Measurements from ENCODE around the gene SLC27A4. TPM values are rescaled to one million over a fixed set of nuclear protein-coding genes. Genes with fewer than 3 reads are reported as not detected.

The SLC27A4 gene
- total RNA-seq, 2 experiments from 2014 or later = 10.5 to 11.2 TPM

DNA sequence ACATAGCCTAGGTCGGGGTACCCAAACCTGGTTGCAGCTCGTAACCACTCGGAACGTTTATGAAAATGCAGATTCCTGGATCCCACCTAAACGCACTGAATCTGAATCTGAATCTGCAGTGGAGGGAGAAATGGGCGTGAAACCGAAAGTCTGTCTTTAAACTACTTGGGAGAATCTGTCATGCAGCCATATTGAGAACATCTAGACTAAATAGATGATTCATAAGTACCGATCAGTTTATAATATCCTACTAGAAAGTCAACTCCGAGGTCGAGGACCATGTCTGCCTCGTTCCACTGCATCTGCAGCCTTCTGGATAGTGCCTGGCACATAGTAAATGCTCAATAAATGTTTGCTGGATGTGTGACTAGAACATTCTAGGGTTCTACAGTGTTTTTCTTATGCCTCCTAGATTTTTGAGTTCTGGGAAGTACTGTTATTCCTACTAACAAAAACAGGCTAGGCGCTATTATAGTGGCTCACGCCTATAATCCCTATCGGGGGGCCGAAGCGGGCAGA, 17.1 kb upstream of the SLC27A4 start:
- no peaks in the 10 kb centered on the region for H3K27me3 Mint-ChIP-seq
- intact Hi-C loops (cut with micrococcal nuclease) = no loop called here
- TF ChIP-seq, protein P1, sequence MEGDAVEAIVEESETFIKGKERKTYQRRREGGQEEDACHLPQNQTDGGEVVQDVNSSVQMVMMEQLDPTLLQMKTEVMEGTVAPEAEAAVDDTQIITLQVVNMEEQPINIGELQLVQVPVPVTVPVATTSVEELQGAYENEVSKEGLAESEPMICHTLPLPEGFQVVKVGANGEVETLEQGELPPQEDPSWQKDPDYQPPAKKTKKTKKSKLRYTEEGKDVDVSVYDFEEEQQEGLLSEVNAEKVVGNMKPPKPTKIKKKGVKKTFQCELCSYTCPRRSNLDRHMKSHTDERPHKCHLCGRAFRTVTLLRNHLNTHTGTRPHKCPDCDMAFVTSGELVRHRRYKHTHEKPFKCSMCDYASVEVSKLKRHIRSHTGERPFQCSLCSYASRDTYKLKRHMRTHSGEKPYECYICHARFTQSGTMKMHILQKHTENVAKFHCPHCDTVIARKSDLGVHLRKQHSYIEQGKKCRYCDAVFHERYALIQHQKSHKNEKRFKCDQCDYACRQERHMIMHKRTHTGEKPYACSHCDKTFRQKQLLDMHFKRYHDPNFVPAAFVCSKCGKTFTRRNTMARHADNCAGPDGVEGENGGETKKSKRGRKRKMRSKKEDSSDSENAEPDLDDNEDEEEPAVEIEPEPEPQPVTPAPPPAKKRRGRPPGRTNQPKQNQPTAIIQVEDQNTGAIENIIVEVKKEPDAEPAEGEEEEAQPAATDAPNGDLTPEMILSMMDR (IDR thresholded peaks at IDR 0.05) = no peak
- peaks cover 9% of the 10 kb centered on the region for H3K36me3 Mint-ChIP-seq (ENCODE audit: low read depth)
- no peaks in the 10 kb centered on the region for H3K9me3 Mint-ChIP-seq
- peak overlapping the region; percentile 97 for H3K27ac Mint-ChIP-seq
- peak overlapping the region; percentile 99 for H3K4me3 Mint-ChIP-seq
- ATAC-seq (peak; percentile 21), DNase-seq (no peak)
- H3K4me1 Mint-ChIP-seq (ENCODE audit: low read depth) = peaks cover 24% of the 10 kb centered on the region
- ChIA-PET CTCF (interaction anchor here (0.7 to 1.3 kb wide), 2 partner anchors 18 to 68 kb away, joined by 3 to 4 read pairs; no protein-coding TSS in a partner anchor), POLR2A (interaction anchor here (1.1 to 2.0 kb wide), 4 partner anchors 9 to 48 kb away, joined by 3 to 7 read pairs (median 5); partner anchors contain the start of gene URM1)

DNA sequence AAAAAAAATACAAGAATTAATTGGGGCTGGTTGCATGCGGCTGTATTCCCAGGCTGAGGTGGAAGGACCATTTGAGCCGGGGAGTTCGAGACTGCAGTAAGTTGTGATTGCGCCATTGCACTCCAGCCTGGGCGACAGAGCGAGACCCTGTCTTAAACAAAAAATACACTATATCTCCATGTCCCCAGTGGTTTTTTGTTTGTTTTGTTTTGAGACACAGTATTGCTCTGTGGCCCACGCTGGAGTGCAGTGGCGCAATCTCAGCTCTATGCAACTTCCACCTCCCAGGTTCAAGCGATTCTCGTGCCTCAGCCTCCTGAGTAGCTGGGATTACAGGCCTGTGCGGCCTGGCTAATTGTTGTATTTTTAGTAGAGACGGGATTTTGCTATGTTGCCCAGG, 16.5 kb upstream of the SLC27A4 start:
- intact Hi-C loops (cut with micrococcal nuclease) = no loop called here
- ChIA-PET POLR2A (interaction anchor here (1.1 to 1.4 kb wide), 2 partner anchors 9 to 46 kb away, joined by 3 to 4 read pairs; no protein-coding TSS in a partner anchor), CTCF (interaction anchor here (1.0 to 1.3 kb wide), 2 partner anchors 28 to 69 kb away, joined by 3 to 4 read pairs; no protein-coding TSS in a partner anchor)
- DNase-seq = no peak
- TF ChIP-seq, protein P1 (IDR thresholded peaks at IDR 0.05) = no peak
- Mint-ChIP-seq H3K27ac (peak overlapping the region; percentile 97), H3K36me3 (ENCODE audit: low read depth) (peaks cover 9% of the 10 kb centered on the region), H3K4me1 (ENCODE audit: low read depth) (peaks cover 24% of the 10 kb centered on the region), H3K9me3 (no peaks in the 10 kb centered on the region), H3K27me3 (no peaks in the 10 kb centered on the region), H3K4me3 (peak overlapping the region; percentile 99)
- no peak for ATAC-seq

DNA sequence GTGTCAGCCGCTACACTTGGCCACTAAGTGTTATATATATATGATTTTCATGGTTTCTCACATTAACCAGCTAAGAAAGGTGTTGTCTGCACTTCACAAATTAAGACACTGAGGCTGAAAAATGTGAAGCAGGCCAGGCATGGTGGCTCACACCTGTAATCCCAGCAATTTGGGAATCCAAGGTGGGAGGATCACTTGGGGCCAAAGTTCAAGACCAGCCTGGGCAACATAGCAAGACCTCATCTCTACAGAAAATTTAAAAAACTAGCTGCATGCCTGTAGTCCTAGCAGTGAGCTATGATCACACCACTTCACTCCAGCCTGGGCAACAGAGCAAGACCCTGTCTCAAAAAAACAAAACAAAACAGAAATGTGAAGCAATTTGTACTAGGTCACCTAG, 15.9 kb upstream of the SLC27A4 start:
- POLR2A ChIA-PET = interaction anchor here (0.8 kb wide), 1 partner anchor 17 kb away, joined by 3 read pairs; no protein-coding TSS in a partner anchor
- Mint-ChIP-seq H3K9me3 (no peaks in the 10 kb centered on the region), H3K36me3 (ENCODE audit: low read depth) (peaks cover 9% of the 10 kb centered on the region), H3K4me3 (peak overlapping the region; percentile 99), H3K4me1 (ENCODE audit: low read depth) (peaks cover 24% of the 10 kb centered on the region), H3K27ac (peak overlapping the region; percentile 34), H3K27me3 (no peaks in the 10 kb centered on the region)
- ATAC-seq (no peak), DNase-seq (no peak)
- intact Hi-C loops (cut with micrococcal nuclease) = no loop called here
- CTCF ChIA-PET = interaction anchor here (1.0 to 1.3 kb wide), 2 partner anchors 29 to 69 kb away, joined by 3 to 4 read pairs; no protein-coding TSS in a partner anchor
- TF ChIP-seq, protein P1 (IDR thresholded peaks at IDR 0.05) = no peak

DNA sequence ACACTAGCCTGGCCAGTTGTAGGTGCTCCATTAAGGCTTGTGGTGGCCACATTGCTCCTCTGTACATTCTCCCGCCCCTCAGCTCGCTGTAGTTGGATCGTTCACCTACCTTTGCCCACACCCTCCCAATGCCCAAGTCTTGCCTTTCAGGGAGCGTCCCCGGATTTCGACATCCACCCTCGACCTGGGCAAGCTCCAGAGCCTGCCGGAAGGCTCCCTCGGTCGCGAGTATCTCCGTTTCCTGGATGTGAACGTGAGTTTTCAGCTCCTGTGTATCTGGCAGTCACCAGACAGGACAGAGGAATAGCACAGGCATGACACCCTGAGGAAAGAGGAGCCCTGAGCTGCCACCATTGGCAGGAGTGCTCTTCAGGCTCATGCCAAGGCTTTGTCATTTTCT, 14.7 kb upstream of the SLC27A4 start:
- ChIA-PET CTCF (interaction anchor here (0.9 to 1.5 kb wide), 2 partner anchors 17 to 37 kb away, joined by 4 read pairs; no protein-coding TSS in a partner anchor), POLR2A (interaction anchor here (0.6 to 1.0 kb wide), 2 partner anchors 11 to 73 kb away, joined by 3 to 7 read pairs; no protein-coding TSS in a partner anchor)
- TF ChIP-seq, protein P1 (IDR thresholded peaks at IDR 0.05) = no peak
- H3K4me1 Mint-ChIP-seq (ENCODE audit: low read depth) = peaks cover 24% of the 10 kb centered on the region
- H3K36me3 Mint-ChIP-seq (ENCODE audit: low read depth) = peaks cover 9% of the 10 kb centered on the region
- no peak for DNase-seq
- intact Hi-C loops (cut with micrococcal nuclease) = no loop called here
- H3K27ac Mint-ChIP-seq = no peak overlapping the region
- H3K27me3 Mint-ChIP-seq = no peaks in the 10 kb centered on the region
- no peak overlapping the region for H3K4me3 Mint-ChIP-seq
- no peak for ATAC-seq
- H3K9me3 Mint-ChIP-seq = no peaks in the 10 kb centered on the region

DNA sequence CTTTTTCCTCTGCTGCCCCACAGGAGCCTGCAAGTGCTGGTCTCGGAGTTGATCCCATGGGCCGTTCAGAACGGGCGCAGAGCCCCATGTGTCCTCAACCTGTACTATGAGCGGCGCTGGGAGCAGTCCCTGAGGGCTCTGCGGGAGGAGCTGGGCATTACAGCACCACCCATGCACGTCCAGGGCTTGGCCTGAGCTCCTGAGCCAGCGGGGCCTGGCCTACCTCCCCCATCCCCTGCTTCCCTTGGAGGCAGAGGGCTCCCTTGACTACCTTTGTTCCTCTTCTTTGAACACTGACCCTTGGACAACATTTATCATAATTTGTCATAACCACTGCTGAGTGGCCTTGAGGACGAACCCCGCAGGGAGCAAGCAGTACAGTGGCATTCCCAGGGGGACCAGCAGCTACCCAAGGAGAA, 6.9 kb upstream of the SLC27A4 start:
- no peaks in the 10 kb centered on the region for H3K9me3 Mint-ChIP-seq
- TF ChIP-seq, protein P1 (IDR thresholded peaks at IDR 0.05) = no peak
- H3K4me3 Mint-ChIP-seq = no peak overlapping the region
- ATAC-seq (no peak), DNase-seq (no peak)
- peaks cover 7% of the 10 kb centered on the region for H3K36me3 Mint-ChIP-seq (ENCODE audit: low read depth)
- H3K27ac Mint-ChIP-seq = no peak overlapping the region
- ChIA-PET CTCF (no interaction called here), POLR2A (interaction anchor here (1.1 to 1.9 kb wide), 2 partner anchors 8 to 12 kb away, joined by 5 read pairs; no protein-coding TSS in a partner anchor)
- no peaks in the 10 kb centered on the region for H3K27me3 Mint-ChIP-seq
- no peaks in the 10 kb centered on the region for H3K4me1 Mint-ChIP-seq (ENCODE audit: low read depth)
- intact Hi-C loops (cut with micrococcal nuclease) = no loop called here

Measured in activated CD8-positive, alpha-beta T cell treated with anti-CD3 and anti-CD28 coated beads for 36 hours (primary cell).